DLD1 (cell line): ENCODE data around the gene TAP1.
"Not testable (repeated sequence)": the region's sequence is repeated elsewhere in the genome, so short reads cannot be mapped to it uniquely, and the experiment has no call there.

Source experiments
- in situ Hi-C: cut with HindIII; loops from 2 replicates; pipeline ENCODE4 v1.10.0; 2017; ENCODE audit warnings: low sequenced_read_pairs

Gene TAP1

GRCh38 chr6:32853541-32854375, at the start of gene TAP1, which contains the start of gene PSMB9:
TSS of gene TAP1 (minus strand) at chr6:32853704. CDS start at chr6:32853636, 68 bp downstream.
TSS of gene PSMB9 (plus strand) at chr6:32854192. CDS start at chr6:32854230, 38 bp downstream.
- in situ Hi-C loops, result no loop called here

- in situ Hi-C loops, result no loop called here
Measured at GRCh38 chr6:32895006-32895345, 41.5 kb upstream of the TAP1 start.

- in situ Hi-C loops, result no loop called here
Measured at GRCh38 chr6:32894085-32895005, 40.8 kb upstream of the TAP1 start.

- in situ Hi-C loops, result no loop called here
Measured at GRCh38 chr6:32890831-32891230, 37.3 kb upstream of the TAP1 start.

DNA sequence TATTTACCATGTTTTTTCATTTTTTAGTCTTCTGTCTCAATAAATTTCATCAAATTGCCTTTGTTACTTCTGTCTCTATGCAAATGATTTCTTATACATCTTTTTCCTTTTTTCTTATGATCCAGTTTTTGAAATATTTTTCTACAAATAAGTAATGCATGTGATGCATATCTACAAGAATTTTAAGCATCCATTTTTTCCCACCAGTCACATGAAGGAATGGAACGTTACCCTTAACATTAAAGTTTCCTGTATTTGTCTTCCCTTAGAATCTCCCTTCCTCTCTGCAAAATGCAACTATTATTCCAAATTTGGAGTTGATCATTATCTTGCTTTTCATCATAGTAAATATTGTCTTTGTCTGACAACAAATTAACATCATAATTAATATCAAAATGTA, 36.0 kb upstream of the TAP1 start:
- in situ Hi-C loops, result no loop called here

- in situ Hi-C loops, result no loop called here
Measured at GRCh38 chr6:32888576-32888975, 35.1 kb upstream of the TAP1 start.

GRCh38 chr6:32887616-32888015, 34.1 kb upstream of the TAP1 start:
- in situ Hi-C loops, result no loop called here

DNA sequence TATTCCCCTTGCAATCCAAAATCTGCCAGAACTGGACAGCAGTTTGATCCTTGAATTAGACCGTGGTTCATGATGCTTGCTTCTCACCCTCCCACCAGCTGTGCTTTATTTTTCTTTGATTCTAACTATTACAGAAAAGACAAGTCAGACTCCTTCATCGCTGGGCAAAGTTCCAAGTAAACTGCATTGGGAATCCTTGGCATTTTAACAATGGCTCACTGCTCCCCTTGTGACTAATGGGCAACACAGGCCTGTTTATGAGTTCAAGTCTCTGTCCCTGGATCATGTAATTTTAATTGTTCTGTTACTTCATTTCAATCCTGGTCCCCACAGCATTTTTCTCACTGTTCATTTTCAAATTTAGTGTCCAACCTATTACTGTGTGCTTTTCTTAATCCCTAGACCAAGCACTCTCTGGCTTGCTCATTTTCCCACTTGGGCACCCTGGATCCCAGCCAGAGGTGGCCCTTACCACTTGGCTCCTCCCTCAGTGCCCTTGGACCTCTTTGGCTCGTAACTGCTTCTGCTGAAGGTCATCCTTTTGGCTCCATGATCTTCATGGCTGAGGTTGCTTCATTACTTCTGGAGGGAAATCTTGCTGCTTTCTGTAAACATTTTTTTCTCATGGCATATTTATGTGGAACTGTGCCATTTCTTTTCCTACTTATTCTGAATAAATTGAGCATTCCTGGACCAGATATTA, 33.3 kb upstream of the TAP1 start:
- in situ Hi-C loops, result no loop called here

- in situ Hi-C loops, result no loop called here
Measured at GRCh38 chr6:32885698-32886286, 32.3 kb upstream of the TAP1 start.

DNA sequence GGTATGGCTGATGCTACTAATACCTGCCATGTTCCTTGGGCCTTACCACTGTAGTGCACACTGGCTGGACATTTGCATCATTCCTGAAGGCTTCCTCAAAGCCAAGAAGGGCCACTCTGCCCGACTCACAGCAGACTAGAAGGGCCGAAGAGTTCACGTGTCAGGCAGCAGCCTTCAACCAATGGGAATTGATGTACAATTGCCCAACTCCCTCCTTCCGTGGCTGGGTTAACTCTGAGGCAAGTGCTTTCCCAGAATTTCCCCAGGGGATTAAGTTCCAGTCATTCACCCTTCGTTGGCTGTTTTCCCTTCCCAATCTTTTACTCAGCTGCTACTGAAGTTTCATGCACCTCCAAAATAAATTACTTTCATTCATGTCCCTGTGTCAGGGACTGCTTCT, 30.3 kb upstream of the TAP1 start:
- in situ Hi-C loops, result no loop called here

DNA sequence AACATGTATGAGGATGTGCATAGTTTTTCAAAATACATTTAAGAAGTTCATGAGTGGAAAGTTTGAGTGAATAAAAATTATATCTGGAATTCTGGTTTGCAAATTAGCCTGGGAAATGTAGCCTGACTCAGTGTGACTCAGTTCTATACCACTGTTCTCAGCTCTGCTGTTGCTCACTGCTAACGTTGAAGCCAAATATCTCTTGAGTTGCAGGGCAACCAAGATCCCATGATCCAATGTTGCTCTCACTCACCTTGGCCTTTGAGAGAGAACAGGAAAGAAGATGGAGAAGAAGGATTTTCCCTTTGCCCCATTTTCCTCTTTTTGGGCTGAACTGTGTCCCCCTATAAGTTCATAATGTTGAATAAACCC, 29.4 kb upstream of the TAP1 start:
- in situ Hi-C loops, result no loop called here

DNA sequence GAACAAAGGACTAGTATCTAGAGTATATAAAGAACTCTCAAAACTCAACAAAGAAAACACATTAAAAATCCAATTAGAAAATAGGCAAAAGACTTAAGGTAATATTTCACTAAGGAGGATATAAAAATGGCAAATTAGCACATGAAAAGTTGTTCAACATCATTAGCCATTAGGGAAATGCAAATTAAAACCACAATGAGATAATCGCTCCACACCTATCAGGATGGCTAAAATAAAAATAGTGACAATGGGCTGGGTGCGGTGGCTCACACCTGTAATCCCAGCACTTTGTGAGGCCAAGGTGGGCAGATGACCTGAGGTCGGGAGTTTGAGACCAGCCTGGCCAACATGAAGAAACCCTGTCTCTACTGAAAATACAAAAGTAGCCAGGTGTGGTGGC, 27.5 kb upstream of the TAP1 start:
- in situ Hi-C loops, result not testable (repeated sequence)

GRCh38 chr6:32879691-32880090, 26.2 kb upstream of the TAP1 start:
- in situ Hi-C loops, result no loop called here

GRCh38 chr6:32876603-32877002, 23.1 kb upstream of the TAP1 start:
- in situ Hi-C loops, result no loop called here

GRCh38 chr6:32873947-32874346, 20.4 kb upstream of the TAP1 start:
- in situ Hi-C loops, result not testable (repeated sequence)

- in situ Hi-C loops, result no loop called here
Measured at GRCh38 chr6:32868257-32868788, 14.8 kb upstream of the TAP1 start.

GRCh38 chr6:32867554-32868256, 14.2 kb upstream of the TAP1 start:
- in situ Hi-C loops, result no loop called here

- in situ Hi-C loops, result no loop called here
Measured at GRCh38 chr6:32867022-32867477, 13.5 kb upstream of the TAP1 start.

- in situ Hi-C loops, result no loop called here
Measured at GRCh38 chr6:32865724-32866443, 12.4 kb upstream of the TAP1 start.
